GM18519 (cell line): ENCODE data around the gene LRP2BP.

Experiments
- ATAC-seq: cut with Tn5 transposase; IDR thresholded peaks from one replicate; pipeline ENCODE4 v1.9.1; 2021; ENCODE audit warnings: mild to moderate bottlenecking, moderate library complexity; ENCODE audit not compliant: unreplicated experiment, low FRiP score

LRP2BP gene

DNA sequence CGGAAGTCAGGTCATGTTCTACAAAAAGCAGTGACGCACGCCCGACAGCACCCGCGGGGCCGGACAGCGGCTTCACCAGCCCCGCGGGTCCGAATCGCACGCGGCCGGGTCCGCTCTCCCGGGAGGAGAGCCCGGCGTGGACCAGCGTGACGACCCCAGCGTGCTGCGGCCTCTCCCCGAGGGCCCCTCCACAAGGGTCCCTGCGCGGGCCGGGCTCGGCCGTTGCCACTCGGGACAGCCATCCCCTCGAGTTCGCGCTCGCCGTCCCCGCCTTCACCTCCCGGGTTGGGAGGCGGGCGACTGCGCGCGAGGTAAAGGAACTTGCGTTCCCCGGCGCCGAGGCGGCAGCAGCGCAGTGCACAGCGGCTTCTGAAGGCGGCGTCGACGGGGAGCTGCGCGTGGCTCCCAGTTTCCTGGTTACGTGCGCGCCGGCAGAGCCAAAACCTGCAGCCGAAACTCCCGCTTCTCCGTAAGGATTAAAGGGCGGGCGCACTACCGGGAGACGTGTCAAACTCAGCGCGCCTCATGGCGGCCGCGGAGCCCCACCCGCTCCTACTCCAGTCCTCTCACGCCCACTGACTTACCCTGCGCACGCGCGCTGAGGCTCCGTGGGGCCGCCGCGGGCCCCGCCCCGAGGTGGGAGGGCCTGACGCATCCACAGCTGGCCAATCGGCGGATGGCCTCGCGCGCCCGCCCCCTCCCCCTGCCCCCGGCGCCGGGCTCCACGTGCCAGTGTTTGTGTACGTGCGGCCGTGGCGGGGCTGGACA is 416 bp upstream of the LRP2BP start:
- peak; percentile 61 for ATAC-seq

DNA sequence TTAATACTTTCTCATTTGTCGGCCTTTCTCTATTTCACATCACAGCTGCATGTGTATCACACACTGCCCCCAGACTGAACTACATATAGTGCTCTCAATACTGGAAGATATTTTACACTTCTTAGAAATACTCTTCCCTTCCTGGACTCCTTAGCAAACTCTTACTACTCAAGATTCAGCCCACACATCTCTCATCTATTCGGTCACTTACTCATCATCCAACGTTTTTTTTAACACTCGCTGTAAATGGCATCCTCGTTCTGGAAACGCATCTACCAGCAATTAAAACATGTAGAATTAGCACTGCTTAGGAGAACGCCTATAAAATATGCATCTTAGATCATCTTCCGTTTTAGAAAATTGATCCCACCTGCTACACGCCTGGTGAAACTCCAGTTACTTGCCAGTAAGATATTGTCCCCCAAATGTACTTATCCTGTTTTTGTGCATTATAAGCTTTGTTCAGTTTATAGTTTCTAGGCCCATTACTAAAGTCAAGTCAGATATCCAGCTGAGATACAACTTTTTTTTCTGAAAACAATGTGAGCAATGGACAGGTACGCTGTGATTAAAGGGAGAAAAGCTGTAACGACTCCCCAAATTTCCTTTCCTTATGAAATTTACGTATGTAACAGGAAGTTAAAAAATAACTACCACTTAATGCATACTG is 1.0 kb downstream of the LRP2BP start:
- no peak for ATAC-seq

DNA sequence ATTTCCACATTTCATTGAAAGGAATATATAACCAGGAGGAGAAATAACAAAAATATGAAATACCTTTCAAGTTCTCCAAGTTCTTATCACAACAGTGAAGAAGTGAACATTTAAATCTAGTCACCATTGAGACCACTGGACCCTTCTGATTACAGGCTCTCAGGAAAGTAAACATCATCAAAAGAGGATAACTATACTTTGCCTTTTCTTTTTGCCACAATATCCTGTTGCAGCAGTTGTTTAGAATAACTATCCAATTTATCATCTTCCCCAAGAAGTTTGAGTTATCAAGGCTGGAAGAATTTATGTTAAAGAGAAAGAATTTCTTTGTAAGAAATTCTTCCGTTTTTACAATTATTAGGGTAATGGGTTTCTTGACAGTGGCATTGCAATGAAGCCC is 3.6 kb downstream of the LRP2BP start:
- no peak for ATAC-seq

DNA sequence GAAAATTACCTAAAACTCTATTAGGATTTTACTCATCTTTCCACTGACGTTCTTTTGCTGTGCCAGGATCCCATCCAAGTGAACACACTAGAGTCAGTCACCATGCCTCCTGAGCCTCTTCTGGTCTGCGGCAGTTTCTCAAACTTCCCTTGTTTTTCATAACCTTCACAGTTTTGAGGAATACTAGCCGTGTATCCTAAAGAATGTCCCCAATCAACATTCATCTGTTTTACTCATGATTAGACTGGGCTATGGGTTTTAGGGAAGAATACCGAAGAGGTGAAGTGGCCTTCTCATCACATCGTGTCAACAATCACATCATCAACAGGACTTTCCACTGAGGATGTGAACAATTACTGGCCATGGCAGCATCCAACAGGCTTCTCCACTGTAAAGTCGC is 4.8 kb downstream of the LRP2BP start:
- no peak for ATAC-seq

DNA sequence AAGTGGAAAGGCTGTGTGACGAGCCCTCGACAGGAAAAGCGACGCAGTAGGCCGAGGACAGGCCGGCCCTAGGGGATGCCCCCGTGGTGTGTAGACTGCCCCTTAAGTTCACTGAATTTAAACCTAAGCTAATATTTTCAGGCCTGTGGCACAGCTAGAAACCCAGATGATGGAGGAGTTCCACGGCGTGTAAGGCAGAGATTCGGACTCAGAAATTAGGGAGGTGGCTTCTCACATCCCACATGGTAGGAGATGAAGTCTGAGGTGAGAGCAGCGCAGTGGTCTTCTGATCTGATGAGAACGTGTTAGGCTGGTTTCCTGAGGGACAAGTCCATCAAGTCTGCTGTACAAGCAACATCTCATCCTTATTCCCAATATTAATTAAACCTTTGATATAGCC is 7.8 kb downstream of the LRP2BP start:
- no peak for ATAC-seq

DNA sequence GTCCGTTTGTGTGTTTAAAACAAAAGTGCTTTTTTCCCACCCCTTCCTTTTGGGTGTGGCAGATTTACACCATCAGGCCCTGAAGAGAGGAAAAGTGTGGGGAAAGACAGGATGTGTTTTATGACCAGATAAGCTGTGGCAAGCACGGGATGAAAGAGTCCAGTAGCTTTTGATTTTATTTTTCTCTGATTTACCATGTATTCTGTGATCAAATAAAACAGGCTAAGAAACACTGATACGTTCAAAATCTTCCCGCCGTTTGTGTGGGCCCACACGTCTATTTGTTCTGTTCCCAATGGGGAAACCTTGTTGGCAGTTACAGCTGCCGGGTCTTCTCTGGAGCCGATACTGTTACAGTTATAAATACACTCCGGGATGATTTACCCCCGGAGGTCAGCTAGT is 10.8 kb downstream of the LRP2BP start:
- ATAC-seq, result no peak

DNA sequence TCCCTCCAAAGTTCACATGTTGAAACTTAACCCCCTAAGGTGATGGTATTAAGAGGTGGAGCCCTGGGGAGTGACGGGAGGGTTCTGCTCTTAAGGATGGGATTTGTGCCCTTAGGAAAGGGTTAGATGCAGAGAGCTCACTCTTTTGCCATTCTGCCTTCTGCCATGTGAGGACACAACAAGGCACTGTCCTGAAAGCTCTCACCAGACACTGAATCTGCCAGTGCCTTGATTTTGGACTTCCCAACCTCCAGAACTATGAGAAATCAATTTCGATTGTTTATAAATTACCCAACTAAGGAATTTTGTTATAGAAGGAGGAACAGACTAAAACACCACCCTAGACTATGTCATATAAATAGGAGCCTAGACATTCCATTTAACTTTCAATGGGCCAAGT is 11.7 kb downstream of the LRP2BP start:
- no peak for ATAC-seq

DNA sequence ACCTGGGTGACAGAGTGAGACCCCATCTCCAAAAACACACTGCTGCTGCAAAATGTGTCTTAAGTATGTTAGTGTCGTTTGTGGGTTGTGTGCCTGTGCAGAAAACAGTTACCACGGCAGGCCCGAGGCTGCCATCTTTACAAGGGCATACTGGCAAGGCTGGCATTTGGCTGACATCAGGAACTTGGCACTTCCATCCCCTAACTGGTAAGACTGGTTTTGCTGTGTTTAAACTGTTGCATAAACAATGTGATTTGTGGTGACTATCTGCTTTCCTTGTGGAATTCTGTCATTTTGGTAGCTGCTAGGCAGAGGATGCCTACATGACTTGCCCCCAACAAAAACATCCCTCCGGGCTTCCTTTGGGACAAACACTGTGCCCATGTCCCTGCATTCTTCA is 12.3 kb downstream of the LRP2BP start:
- ATAC-seq, result no peak

DNA sequence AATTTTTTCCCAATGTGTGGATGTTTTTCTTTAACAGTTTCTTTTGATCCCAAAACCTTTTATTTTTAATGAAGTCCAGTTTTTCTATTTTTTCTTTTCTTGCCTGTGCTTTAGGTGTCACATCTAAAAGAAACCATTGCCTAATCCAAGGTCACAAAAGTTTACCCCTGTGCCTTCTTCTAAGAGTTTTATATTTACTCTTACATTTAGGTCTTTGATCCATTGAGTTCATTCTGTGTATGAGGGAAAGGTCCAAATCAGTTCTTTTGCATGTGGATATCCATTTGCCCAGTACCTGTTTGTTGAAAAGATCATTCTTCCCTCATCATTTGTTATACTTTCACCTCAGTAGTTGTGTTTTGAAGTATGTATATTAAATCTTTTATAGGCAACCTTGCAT is 13.0 kb downstream of the LRP2BP start:
- no peak for ATAC-seq

DNA sequence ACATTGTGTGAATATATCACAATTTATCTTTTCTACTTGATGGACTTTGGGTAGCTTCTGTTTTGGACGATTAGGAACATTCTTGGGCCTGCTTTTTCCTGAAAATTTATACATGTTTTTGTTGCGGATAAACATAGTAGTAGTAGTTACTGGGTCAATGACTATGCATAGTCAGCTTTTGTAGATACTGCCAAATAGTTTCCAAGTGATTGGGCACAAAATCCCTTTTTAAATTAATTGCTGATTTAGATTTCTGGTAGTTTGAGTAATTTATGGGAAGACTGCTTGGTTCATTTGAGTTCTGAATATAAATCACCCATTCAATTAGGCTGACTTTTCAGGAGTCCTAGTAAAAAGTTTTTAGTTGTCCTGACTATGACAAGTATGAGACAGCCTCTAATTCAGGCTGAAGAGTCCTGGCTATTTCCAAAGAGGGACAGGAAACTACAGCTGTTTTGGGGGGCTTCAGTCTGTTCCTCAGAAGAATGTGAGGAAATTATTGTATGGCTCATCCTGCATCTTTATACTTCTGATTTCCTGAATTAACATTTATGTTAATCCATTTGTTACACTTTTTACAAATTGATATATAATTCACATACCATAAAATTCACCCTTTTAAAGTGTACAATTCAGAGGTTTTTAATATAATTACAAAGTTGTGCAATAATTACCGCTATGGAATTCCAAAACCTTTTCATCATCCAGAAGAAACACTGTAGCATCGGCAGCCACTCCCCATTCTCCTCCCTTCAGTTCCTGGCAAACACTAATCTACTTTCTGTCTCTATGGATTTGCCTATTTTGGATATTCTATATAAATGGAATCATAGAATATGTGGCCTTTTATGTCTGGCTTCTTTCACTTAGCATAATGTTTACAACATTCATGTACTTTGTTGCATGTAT is 14.2 kb downstream of the LRP2BP start:
- no peak for ATAC-seq

DNA sequence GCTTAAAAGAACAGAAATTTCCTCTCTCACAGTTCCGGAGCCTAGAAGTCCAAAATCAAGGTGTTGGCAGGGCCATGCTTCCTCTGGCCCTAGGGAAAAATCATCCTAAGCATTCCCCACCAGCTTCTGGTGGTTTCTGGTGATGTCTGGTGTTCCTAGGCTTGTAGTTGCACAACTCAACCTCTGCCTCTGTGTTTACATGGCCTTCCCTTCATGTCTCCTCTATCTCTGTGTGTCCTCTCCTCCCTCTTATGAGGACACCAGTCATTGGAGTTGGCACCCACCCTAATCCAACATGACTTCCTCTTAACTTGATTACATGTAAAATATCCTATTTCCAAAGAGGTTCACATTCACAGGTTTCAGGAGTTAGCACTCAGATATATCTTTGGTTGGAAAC is 15.4 kb downstream of the LRP2BP start:
- no peak for ATAC-seq

DNA sequence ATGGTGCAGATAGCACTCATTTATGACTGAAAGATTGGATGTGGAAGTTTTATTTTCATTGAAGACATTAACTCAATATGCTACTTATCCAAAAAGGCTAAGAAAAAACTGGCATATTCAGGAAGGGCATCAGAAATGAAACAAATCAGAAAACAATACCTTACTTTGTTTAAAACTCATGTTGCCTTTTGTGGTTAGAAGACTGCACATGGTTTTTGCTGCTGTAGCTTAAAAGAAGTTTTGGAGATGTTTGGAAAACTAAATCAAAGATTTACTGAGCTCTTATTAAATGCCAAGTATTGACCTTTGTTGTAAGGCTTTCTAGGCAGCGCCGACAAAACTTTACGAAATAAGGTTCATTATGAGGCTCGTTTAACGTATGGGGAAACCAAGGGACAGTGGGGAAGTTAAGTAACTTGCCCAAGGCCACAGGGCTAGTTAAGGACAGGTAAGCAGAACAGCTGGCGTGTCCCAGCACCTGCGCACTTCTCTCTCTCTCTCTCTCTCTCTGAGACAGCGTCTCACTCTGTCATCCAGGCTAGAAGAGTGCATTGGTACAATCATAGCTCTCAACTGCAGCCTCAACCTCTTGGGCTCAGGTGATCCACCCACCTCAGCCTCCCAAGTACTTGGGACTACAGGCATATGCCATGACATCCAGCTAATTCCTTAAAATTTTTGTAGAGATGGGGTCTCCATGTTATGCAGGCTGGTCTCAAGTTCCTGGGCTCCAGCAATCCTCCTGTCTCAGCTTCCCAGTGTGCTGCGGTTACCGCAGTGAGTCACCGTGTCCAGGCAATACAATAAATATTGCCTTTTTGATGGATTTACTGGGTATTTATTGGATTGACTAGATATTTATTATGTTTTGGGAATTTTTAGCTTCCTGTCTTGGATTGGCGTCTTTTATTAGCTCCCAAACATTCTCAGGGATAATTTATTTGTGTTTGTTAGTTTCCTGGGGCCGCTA is 16.1 kb downstream of the LRP2BP start:
- no peak for ATAC-seq

DNA sequence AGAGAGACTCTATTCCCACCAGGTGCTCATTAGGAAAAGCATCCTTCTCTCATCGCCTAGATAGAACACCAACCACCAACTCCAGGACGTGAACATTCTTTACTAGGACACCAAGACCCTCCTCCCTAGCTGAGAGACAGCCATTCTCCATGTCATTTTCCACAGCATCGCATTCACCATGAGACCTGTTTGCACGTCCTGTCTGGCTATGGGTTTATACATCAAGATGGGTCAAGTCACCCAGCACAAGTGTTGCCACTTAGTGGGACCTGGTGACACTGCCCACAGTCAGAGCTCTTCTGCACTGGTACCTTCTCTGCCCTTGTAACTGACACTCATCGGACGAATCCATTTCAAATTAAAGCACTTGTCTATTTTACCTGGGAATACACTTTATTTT is 17.5 kb downstream of the LRP2BP start:
- ATAC-seq, result no peak

DNA sequence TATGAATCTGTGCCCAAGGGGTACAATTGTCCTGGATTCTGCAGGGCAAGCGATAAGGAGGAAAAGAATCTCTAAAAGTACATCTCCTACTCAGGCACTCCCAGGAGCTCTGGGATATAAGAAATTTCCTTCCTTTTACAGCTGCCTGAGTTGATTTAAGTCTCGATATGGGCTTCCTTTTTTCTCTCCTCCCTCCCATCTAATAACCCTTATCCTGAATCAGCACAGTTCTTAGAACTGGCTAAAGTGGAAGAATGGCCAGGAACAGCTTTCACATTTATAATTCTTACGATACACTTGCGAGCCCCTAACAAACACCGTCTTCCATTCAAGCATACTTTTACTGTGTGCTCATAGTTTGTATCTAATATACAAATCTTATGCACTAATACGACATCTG is 21.2 kb downstream of the LRP2BP start:
- ATAC-seq, result no peak

DNA sequence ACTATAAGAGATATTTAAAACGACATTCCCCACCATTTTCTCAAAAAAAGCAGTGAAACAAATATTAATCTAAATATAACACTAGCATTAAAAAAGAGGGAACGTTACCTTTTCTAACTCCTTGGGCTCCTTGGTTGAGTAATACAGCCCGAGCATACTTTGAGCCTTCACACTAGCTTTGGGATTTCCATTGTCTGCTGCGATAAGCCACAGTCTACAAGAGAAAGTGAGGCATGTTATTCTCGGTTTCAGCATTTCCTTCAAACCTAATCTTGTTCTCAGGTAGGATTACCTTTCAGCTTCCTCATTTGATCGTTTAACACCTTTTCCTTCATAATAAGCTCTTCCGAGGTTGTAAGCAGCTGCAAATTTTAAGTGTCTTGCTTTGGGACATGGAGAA is 21.7 kb downstream of the LRP2BP start:
- no peak for ATAC-seq

DNA sequence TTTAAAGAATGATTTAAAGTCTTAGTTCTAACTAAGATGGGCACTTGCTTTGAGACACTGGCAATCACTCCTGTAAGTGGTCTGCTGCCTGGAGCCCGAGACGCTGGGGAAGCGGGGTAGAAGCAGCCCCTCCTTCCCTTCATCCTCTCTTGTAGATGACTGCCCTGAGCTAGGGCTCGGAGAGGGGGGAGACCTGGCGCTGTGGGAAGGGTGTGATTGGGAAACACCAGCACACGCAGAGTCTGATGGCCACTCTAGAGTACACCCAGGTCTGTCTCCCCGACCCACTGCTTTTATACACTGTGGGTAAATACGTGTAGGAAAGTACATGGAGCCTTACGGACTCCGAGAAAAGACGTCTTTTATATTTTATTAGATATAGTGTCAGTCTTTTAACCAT is 24.0 kb downstream of the LRP2BP start:
- no peak for ATAC-seq

DNA sequence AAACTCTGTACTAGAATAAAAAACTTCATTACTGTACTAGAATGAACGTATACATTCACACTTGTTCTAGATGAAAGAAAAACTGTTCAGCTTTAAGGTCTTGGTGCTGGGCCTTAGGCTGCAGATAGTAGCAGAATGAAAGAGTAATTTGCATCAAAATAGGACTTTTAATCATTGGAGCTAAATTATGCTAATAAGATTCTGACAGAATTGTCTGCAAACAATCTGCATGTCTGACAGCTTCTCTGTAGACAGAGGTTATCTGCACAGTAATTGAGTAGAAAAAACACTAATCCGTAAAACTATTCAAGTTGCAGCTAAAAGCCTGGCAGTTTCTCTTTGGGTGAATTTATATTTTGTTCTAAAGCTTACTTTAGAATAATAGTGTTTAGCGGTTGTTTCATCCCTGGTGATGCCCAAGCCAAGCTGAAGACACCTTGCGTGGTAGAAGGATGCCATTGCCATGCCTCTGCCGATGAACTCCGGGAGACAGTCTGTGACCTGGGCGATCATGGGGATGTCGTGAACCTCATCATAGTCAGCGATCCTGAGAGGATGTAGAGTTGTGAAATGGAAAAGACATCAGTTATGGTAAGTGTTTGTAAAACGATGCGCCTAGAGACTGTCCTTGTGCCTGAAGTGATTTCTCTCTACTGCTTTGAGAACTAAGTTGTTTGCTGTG is 25.3 kb downstream of the LRP2BP start:
- ATAC-seq, result no peak

DNA sequence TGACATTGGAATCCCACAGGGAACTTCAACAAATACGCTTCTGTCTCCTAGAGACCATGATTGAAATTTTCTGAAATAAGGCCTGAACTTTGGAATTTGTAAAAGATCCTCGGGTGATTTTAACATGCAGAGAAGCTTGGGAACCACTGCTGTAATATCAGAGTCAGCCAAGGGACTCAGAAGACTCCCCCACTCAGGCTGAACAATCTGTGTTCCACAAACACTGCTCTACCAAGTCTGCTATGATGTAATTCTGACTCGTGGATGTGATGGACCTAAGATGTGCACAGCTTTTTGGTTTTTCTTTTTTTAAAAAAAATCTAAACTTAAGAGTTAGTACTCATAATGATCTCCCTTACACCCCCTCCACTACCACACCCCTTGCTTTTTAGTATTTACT is 26.0 kb downstream of the LRP2BP start:
- no peak for ATAC-seq

DNA sequence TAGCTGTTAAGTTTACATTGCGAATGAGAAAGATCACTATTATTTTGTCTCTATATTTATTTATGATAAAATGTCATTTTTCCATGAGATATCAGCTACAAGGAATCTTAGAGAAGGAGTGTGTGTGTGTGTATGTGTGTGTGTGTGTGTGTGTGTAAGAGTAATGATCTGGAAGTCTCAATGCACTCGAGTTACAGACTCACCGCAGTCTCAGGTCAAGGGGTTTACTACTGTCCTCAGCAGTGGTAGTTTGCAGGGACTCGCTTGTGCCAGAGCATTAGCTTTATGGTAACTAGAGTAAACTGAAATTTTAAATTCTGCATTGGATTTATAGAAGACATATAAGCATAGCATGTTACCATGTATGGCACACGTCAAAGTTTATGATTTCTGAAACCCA is 30.8 kb downstream of the LRP2BP start:
- ATAC-seq, result no peak

DNA sequence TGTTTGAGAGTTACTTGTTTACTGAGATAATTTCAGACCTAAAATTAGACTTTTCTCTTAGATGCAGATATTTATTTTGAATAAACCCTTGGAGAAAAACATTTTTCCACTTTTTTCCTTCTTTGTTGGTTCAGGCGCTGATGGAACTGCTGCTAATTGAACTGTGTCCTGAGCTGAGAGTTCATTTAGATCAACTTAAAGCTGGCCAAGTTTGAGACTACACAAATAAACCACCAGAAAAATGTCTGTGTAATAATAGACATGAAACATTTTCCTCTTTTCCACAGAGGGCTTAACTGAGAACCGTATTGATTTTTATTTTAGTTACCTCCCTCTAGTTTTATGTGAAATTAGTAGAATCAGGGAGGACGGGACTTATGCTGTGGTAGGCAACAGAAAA is 32.5 kb downstream of the LRP2BP start:
- ATAC-seq, result no peak
